CD4-positive, alpha-beta memory T cell (primary cell): ENCODE data around the gene BCAS4. TPM values are rescaled to one million over a fixed set of nuclear protein-coding genes. Genes with fewer than 3 reads are reported as not detected.

Experiments used
- CTCF ChIA-PET: fragments of 350-600 bp; sonication (Branson Sonifier 250); formaldehyde crosslinking; loops from one replicate; lab custom pipeline; 2021; ENCODE audit warnings: inconsistent platforms; ENCODE audit not compliant: partially characterized antibody; lab: Charles Lee
- POLR2A ChIA-PET: fragments of 350-600 bp; sonication (Branson Sonifier 250); formaldehyde crosslinking; loops from one replicate; lab custom pipeline; 2021; ENCODE audit not compliant: partially characterized antibody; lab: Charles Lee
- DNase-seq, 5 donors: peaks; one replicate each; pipeline versions ENCODE4 v3.0.0 to v3.0.0-alpha.2; 2020 to 2022; ENCODE audit warnings: mixed read lengths in 1 of 5
- H3K27ac ChIP-seq: one replicate; pipeline ENCODE4 v1.7.0; 2013; ENCODE audit warnings: low read depth, low read length
- H3K27me3 ChIP-seq: 2 replicates; pipeline ENCODE4 v1.7.0; 2013; ENCODE audit warnings: mild to moderate bottlenecking, low read length, moderate library complexity; ENCODE audit not compliant: insufficient read depth
- H3K36me3 ChIP-seq: 2 replicates; pipeline ENCODE4 v1.7.0; 2013; ENCODE audit warnings: mild to moderate bottlenecking, low read length, moderate library complexity; ENCODE audit not compliant: insufficient read depth
- H3K4me1 ChIP-seq: 2 replicates; pipeline ENCODE4 v1.7.0; 2013; ENCODE audit warnings: mild to moderate bottlenecking, low read length, moderate library complexity; ENCODE audit not compliant: insufficient read depth
- H3K4me3 ChIP-seq, 2 donors: one replicate each; pipeline ENCODE4 v1.7.0; 2013; ENCODE audit warnings: low read length in 2 of 2, mild to moderate bottlenecking in 1 of 2
- H3K9me3 ChIP-seq, 2 donors: one replicate each; pipeline ENCODE4 v1.7.0; 2013; ENCODE audit warnings: low read length in 2 of 2, control low read depth in 1 of 2; ENCODE audit not compliant: control insufficient read depth in 1 of 2
- H3K27ac Mint-ChIP-seq, 7 donors: one replicate each; pipeline ENCODE4 v1.8.0; 2020 to 2021; ENCODE audit warnings: mixed read lengths in 7 of 7, mild to moderate bottlenecking in 6 of 7, inconsistent platforms in 3 of 7, moderate library complexity in 3 of 7
- H3K27me3 Mint-ChIP-seq, 2 donors: one replicate each; pipeline ENCODE4 v1.8.0; 2020 to 2021; ENCODE audit warnings: mixed read lengths in 2 of 2
- H3K36me3 Mint-ChIP-seq, 2 donors: one replicate each; pipeline ENCODE4 v1.8.0; 2020 to 2021; ENCODE audit warnings: mixed read lengths in 2 of 2, inconsistent platforms in 1 of 2, mild to moderate bottlenecking in 1 of 2
- H3K4me1 Mint-ChIP-seq, 4 donors: one replicate each; pipeline ENCODE4 v1.8.0; 2020 to 2021; ENCODE audit warnings: mixed read lengths in 4 of 4, mild to moderate bottlenecking in 1 of 4
- H3K4me3 Mint-ChIP-seq, 8 donors: one replicate each; pipeline ENCODE4 v1.8.0; 2020 to 2021; ENCODE audit warnings: mixed read lengths in 8 of 8, mild to moderate bottlenecking in 7 of 8, moderate library complexity in 6 of 8, inconsistent platforms in 3 of 8
- H3K9me3 Mint-ChIP-seq, 8 donors: one replicate each; pipeline ENCODE4 v1.8.0; 2020 to 2021; ENCODE audit warnings: mixed read lengths in 8 of 8, mild to moderate bottlenecking in 5 of 8, inconsistent platforms in 3 of 8, moderate library complexity in 1 of 8
- intact Hi-C: fragments of 100-400 bp; cut with micrococcal nuclease; formaldehyde crosslinking; loops from one replicate; pipeline ENCODE4 v1.15.1; 2023
- polyA plus RNA-seq, 2 donors: library from polyadenylated mRNA; unstranded; fragments of 300-500 nt; fragmentation: Illumina TruSeq; gene quantifications; one replicate each; pipeline ENCODE4 v1.2.3, GENCODE V29; 2021
- total RNA-seq, 2 experiments: library from RNA; stranded (reverse); gene quantifications; one replicate each; pipeline ENCODE4 v1.2.3, GENCODE V29; 2021

BCAS4 gene
- total and polyA plus RNA-seq, 4 experiments from 2014 or later: 10.8 to 17.8 (median 16.1) TPM

GRCh38 chr20:50815162-50815989, 20.5 kb downstream of the BCAS4 start:
- Histone ChIP-seq H3K9me3 (no peaks in the 10 kb centered on the region), H3K27me3 (no peaks in the 10 kb centered on the region), H3K4me3 (no peak overlapping the region), H3K4me1 (peaks cover 15% of the 10 kb centered on the region), H3K36me3 (no peaks in the 10 kb centered on the region), H3K27ac (no peak overlapping the region)
- Mint-ChIP-seq H3K9me3 (peaks cover 0 to 5% (median 0%) of the 10 kb centered on the region in 8 donors), H3K36me3 (peaks cover 8 to 13% of the 10 kb centered on the region in 2 donors), H3K27ac (peak overlapping the region in 6 of 7 donors; percentile 57 to 78 (median 62)), H3K4me1 (peaks cover 16 to 32% (median 22%) of the 10 kb centered on the region in 4 donors), H3K27me3 (no peaks in the 10 kb centered on the region), H3K4me3 (peak overlapping the region in 5 of 8 donors; percentile 14 to 74 (median 37))
- intact Hi-C loops: no loop called here
- no peak for DNase-seq
- POLR2A ChIA-PET: interaction anchor here (0.6 kb wide), 1 partner anchor 21 kb away, joined by 3 read pairs; the partner anchor contains the start of gene BCAS4
- CTCF ChIA-PET: no interaction called here

DNA sequence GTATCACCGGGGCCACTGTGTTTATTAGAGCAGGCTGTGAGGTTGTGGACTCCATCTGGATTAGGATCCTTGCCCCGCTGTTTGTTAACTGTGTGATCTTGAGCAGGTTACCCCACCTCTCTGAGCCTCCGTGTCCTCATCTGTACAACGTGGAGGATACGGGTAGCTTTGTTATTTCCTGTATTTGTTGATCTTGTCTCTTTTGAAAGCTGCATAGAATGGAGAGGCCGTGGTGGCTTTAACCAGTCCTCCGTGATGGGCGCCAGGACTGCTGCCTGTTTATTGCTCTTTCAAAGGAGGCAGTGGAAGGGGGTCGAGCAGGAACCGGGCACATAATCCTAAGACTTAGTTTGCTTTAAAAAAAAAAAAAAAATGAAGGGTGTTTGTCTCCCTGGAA, 22.9 kb downstream of the BCAS4 start:
- no peak overlapping the region for H3K4me3 ChIP-seq
- peak overlapping the region; percentile 12 to 83 (median 56) for H3K4me3 Mint-ChIP-seq
- DNase-seq: peak in 1 of 5 donors; percentile 7
- peaks cover 15% of the 10 kb centered on the region for H3K4me1 ChIP-seq
- H3K27me3 Mint-ChIP-seq: no peaks in the 10 kb centered on the region
- no peaks in the 10 kb centered on the region for H3K27me3 ChIP-seq
- ChIA-PET CTCF (interaction anchor here (1.0 to 3.1 kb wide), 3 partner anchors 23 to 114 kb away, joined by 3 to 21 read pairs (median 10); partner anchors contain the start of gene BCAS4), POLR2A (interaction anchor here (0.7 to 3.3 kb wide), 5 partner anchors 16 to 141 kb away, joined by 3 to 26 read pairs (median 4); partner anchors contain the start of genes ADNP, BCAS4, DPM1 and MOCS3)
- no peak overlapping the region for H3K27ac ChIP-seq
- H3K9me3 ChIP-seq: no peaks in the 10 kb centered on the region
- no peaks in the 10 kb centered on the region for H3K36me3 ChIP-seq
- peak overlapping the region; percentile 82 to 96 (median 89) for H3K27ac Mint-ChIP-seq
- H3K4me1 Mint-ChIP-seq: peaks cover 16 to 32% (median 20%) of the 10 kb centered on the region in 4 donors
- H3K36me3 Mint-ChIP-seq: peaks cover 8 to 20% of the 10 kb centered on the region in 2 donors
- peaks cover 0 to 5% (median 0%) of the 10 kb centered on the region in 8 donors for H3K9me3 Mint-ChIP-seq
- intact Hi-C loops: loop anchor here (1.0 kb wide), 2 partner anchors 112 to 141 kb away; partner anchors contain the start of genes DPM1 and MOCS3

GRCh38 chr20:50819349-50819748, 24.5 kb downstream of the BCAS4 start:
- no peak overlapping the region for H3K4me3 Mint-ChIP-seq
- Histone ChIP-seq H3K4me1 (peaks cover 15% of the 10 kb centered on the region), H3K27ac (no peak overlapping the region), H3K36me3 (no peaks in the 10 kb centered on the region), H3K4me3 (no peak overlapping the region), H3K9me3 (no peaks in the 10 kb centered on the region), H3K27me3 (no peaks in the 10 kb centered on the region)
- CTCF ChIA-PET: interaction anchor here (1.1 to 3.1 kb wide), 2 partner anchors 25 to 76 kb away, joined by 3 to 21 read pairs; partner anchors contain the start of gene BCAS4
- H3K27ac Mint-ChIP-seq: peak overlapping the region in 2 of 7 donors; percentile 55 to 57
- intact Hi-C loops: no loop called here
- DNase-seq: no peak
- H3K27me3 Mint-ChIP-seq: no peaks in the 10 kb centered on the region
- peaks cover 8 to 17% of the 10 kb centered on the region in 2 donors for H3K36me3 Mint-ChIP-seq
- POLR2A ChIA-PET: interaction anchor here (1.1 to 3.3 kb wide), 4 partner anchors 25 to 139 kb away, joined by 3 to 26 read pairs (median 4); partner anchors contain the start of genes BCAS4, DPM1 and MOCS3
- peaks cover 0 to 5% (median 0%) of the 10 kb centered on the region in 8 donors for H3K9me3 Mint-ChIP-seq
- H3K4me1 Mint-ChIP-seq: peaks cover 14 to 32% (median 19%) of the 10 kb centered on the region in 4 donors

- H3K9me3 Mint-ChIP-seq: peaks cover 0 to 5% (median 0%) of the 10 kb centered on the region in 8 donors
- no peak overlapping the region for H3K27ac Mint-ChIP-seq
- H3K27me3 Mint-ChIP-seq: no peaks in the 10 kb centered on the region
- no peak overlapping the region for H3K4me3 Mint-ChIP-seq
- peaks cover 11 to 26% (median 16%) of the 10 kb centered on the region in 4 donors for H3K4me1 Mint-ChIP-seq
- no peak overlapping the region for H3K27ac ChIP-seq
- no peaks in the 10 kb centered on the region for H3K27me3 ChIP-seq
- H3K36me3 ChIP-seq: no peaks in the 10 kb centered on the region
- no peak overlapping the region for H3K4me3 ChIP-seq
- no peaks in the 10 kb centered on the region for H3K9me3 ChIP-seq
- intact Hi-C loops: no loop called here
- no peak for DNase-seq
- H3K4me1 ChIP-seq: peaks cover 15% of the 10 kb centered on the region
- ChIA-PET CTCF (interaction anchor here (1.4 to 1.5 kb wide), 2 partner anchors 26 to 30 kb away, joined by 4 to 5 read pairs; partner anchors contain the start of gene BCAS4), POLR2A (no interaction called here)
- peaks cover 8 to 17% of the 10 kb centered on the region in 2 donors for H3K36me3 Mint-ChIP-seq
Observed at GRCh38 chr20:50820515-50821256, 25.8 kb downstream of the BCAS4 start.

DNA sequence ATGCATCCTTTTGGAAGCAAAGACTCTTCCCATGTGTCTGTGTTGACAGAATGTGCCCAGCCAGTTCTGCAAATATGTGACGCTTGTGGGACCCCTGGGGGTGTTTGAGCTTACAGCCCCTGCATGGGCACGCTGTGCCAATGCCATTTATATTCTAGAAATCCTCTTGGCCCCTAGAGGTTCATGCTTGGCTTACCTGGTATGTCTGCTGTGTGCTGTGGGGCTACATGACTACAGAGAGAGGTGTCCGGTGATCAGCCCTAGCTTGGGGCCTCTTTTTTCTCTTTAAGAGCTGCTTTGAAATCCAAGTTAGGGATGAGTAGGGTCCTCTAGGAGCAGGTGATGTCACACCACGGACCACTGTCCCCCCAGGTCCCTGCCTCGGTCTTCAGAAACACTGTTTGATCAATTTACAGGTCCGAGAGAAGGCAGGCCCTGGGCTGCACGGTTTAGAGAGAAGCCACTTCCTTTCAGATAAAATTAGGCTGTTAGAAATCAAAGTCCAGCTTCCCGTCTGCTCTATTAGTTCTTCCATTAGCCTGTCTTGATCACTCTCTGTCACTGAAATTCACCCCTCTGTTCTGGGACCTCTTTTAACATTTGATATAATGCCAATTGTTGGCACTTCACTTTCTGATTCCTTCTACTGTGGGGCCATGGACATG, 26.5 kb downstream of the BCAS4 start:
- Histone ChIP-seq H3K27me3 (no peaks in the 10 kb centered on the region), H3K36me3 (no peaks in the 10 kb centered on the region), H3K27ac (no peak overlapping the region), H3K4me1 (peaks cover 15% of the 10 kb centered on the region), H3K4me3 (no peak overlapping the region), H3K9me3 (no peaks in the 10 kb centered on the region)
- ChIA-PET CTCF (interaction anchor here (1.4 to 1.5 kb wide), 2 partner anchors 27 to 31 kb away, joined by 4 to 5 read pairs; partner anchors contain the start of gene BCAS4), POLR2A (no interaction called here)
- no peak for DNase-seq
- Mint-ChIP-seq H3K27ac (no peak overlapping the region), H3K27me3 (no peaks in the 10 kb centered on the region), H3K4me1 (peaks cover 10 to 25% (median 14%) of the 10 kb centered on the region in 4 donors), H3K9me3 (peaks cover 0 to 5% (median 0%) of the 10 kb centered on the region in 8 donors), H3K4me3 (no peak overlapping the region), H3K36me3 (peaks cover 8 to 17% of the 10 kb centered on the region in 2 donors)
- intact Hi-C loops: no loop called here

GRCh38 chr20:50821994-50822393, 27.1 kb downstream of the BCAS4 start:
- Histone ChIP-seq H3K4me3 (no peak overlapping the region), H3K27me3 (no peaks in the 10 kb centered on the region), H3K4me1 (peaks cover 15% of the 10 kb centered on the region), H3K9me3 (no peaks in the 10 kb centered on the region), H3K36me3 (no peaks in the 10 kb centered on the region), H3K27ac (no peak overlapping the region)
- ChIA-PET CTCF (interaction anchor here (1.4 to 1.5 kb wide), 2 partner anchors 27 to 31 kb away, joined by 4 to 5 read pairs; partner anchors contain the start of gene BCAS4), POLR2A (no interaction called here)
- Mint-ChIP-seq H3K36me3 (peaks cover 8 to 17% of the 10 kb centered on the region in 2 donors), H3K9me3 (peaks cover 0 to 5% (median 0%) of the 10 kb centered on the region in 8 donors), H3K27me3 (no peaks in the 10 kb centered on the region), H3K27ac (no peak overlapping the region), H3K4me3 (no peak overlapping the region), H3K4me1 (peaks cover 10 to 25% (median 14%) of the 10 kb centered on the region in 4 donors)
- DNase-seq: no peak
- intact Hi-C loops: no loop called here
